Measurements from ENCODE around the gene VWA3B.

- no peak for TF ChIP-seq POLR2A (IDR thresholded peaks at IDR 0.05)
- no peak for TF ChIP-seq CTCF (IDR thresholded peaks at IDR 0.05)
Observed at GRCh38 chr2:98187194-98187593, 100.2 kb downstream of the VWA3B start.
